ENCODE data around the gene TRIM49C. TPM values are rescaled to one million over a fixed set of nuclear protein-coding genes. Genes with fewer than 3 reads are reported as not detected.
"Not testable (repeated sequence)": the region's sequence is repeated elsewhere in the genome, so short reads cannot be mapped to it uniquely, and the experiment has no call there.

TRIM49C gene
- not detected in 2 replicates for total RNA-seq
- polyA plus RNA-seq = not detected in 2 replicates
- polyA plus RNA-seq (2012) = not detected in 2 replicates
- polyA minus RNA-seq (ENCODE audit: low replicate concordance) = not detected in 2 replicates

GRCh38 chr11:90030806-90031205 is at the start of gene TRIM49C:
Gene TRIM49C (plus strand): TSS chr11:90031106. CDS start chr11:90035212, 4,106 bp downstream.
- H3K4me3 ChIP-seq (replicated peaks in 1 of 4; ENCODE audit: control extremely low read depth in 1 of 4, insufficient read depth in 1 of 4, low read depth in 3 of 4, low read length in 4 of 4); H3K36me3 ChIP-seq (ENCODE audit: control insufficient read depth, insufficient read depth, low read length); H3K4me2 ChIP-seq (ENCODE audit: extremely low read depth, insufficient read depth, low read length); H3K27me3 ChIP-seq (ENCODE audit: control insufficient read depth, insufficient read depth, low read length); H3K9ac ChIP-seq (ENCODE audit: insufficient read depth, low read length); H3K79me2 ChIP-seq (ENCODE audit: control insufficient read depth, insufficient read depth, low read length); H3K4me1 ChIP-seq (ENCODE audit: control insufficient read depth, extremely low read depth, insufficient read depth, low read length); DNase-seq (ENCODE audit: low read depth in 2 of 2); H2AFZ ChIP-seq (ENCODE audit: low read length); H3K9me3 ChIP-seq (ENCODE audit: control insufficient read depth, insufficient read depth, low read depth, low read length); H3K27ac ChIP-seq (ENCODE audit: insufficient read depth, low read length); H4K20me1 ChIP-seq (ENCODE audit: control insufficient read depth, extremely low read depth, insufficient read depth, low read length): not testable (repeated sequence)

- H2AFZ ChIP-seq (ENCODE audit: low read length); H3K4me3 ChIP-seq (replicated peaks in 1 of 4; ENCODE audit: control extremely low read depth in 1 of 4, insufficient read depth in 1 of 4, low read depth in 3 of 4, low read length in 4 of 4); H3K27me3 ChIP-seq (ENCODE audit: control insufficient read depth, insufficient read depth, low read length); DNase-seq (ENCODE audit: low read depth in 2 of 2); H3K9ac ChIP-seq (ENCODE audit: insufficient read depth, low read length); H3K4me2 ChIP-seq (ENCODE audit: extremely low read depth, insufficient read depth, low read length); H3K79me2 ChIP-seq (ENCODE audit: control insufficient read depth, insufficient read depth, low read length); H3K9me3 ChIP-seq (ENCODE audit: control insufficient read depth, insufficient read depth, low read depth, low read length); H3K27ac ChIP-seq (ENCODE audit: insufficient read depth, low read length); H3K4me1 ChIP-seq (ENCODE audit: control insufficient read depth, extremely low read depth, insufficient read depth, low read length); H4K20me1 ChIP-seq (ENCODE audit: control insufficient read depth, extremely low read depth, insufficient read depth, low read length); H3K36me3 ChIP-seq (ENCODE audit: control insufficient read depth, insufficient read depth, low read length): not testable (repeated sequence)
Measured at GRCh38 chr11:90024184-90024583, 6.7 kb upstream of the TRIM49C start.

- not testable (repeated sequence) for H3K79me2 ChIP-seq (ENCODE audit: control insufficient read depth, insufficient read depth, low read length); H2AFZ ChIP-seq (ENCODE audit: low read length); H3K4me3 ChIP-seq (replicated peaks in 1 of 4; ENCODE audit: control extremely low read depth in 1 of 4, insufficient read depth in 1 of 4, low read depth in 3 of 4, low read length in 4 of 4); H3K4me2 ChIP-seq (ENCODE audit: extremely low read depth, insufficient read depth, low read length); H4K20me1 ChIP-seq (ENCODE audit: control insufficient read depth, extremely low read depth, insufficient read depth, low read length); H3K27ac ChIP-seq (ENCODE audit: insufficient read depth, low read length); H3K36me3 ChIP-seq (ENCODE audit: control insufficient read depth, insufficient read depth, low read length); H3K27me3 ChIP-seq (ENCODE audit: control insufficient read depth, insufficient read depth, low read length); H3K9me3 ChIP-seq (ENCODE audit: control insufficient read depth, insufficient read depth, low read depth, low read length); H3K4me1 ChIP-seq (ENCODE audit: control insufficient read depth, extremely low read depth, insufficient read depth, low read length); H3K9ac ChIP-seq (ENCODE audit: insufficient read depth, low read length); DNase-seq (ENCODE audit: low read depth in 2 of 2)
Measured at GRCh38 chr11:90051591-90052209, 20.8 kb downstream of the TRIM49C start.

GRCh38 chr11:90052311-90052710 is 21.4 kb downstream of the TRIM49C start:
- not testable (repeated sequence) for H3K9me3 ChIP-seq (ENCODE audit: control insufficient read depth, insufficient read depth, low read depth, low read length); H3K9ac ChIP-seq (ENCODE audit: insufficient read depth, low read length); H2AFZ ChIP-seq (ENCODE audit: low read length); H3K4me1 ChIP-seq (ENCODE audit: control insufficient read depth, extremely low read depth, insufficient read depth, low read length); H3K27ac ChIP-seq (ENCODE audit: insufficient read depth, low read length); H3K4me3 ChIP-seq (replicated peaks in 1 of 4; ENCODE audit: control extremely low read depth in 1 of 4, insufficient read depth in 1 of 4, low read depth in 3 of 4, low read length in 4 of 4); H3K36me3 ChIP-seq (ENCODE audit: control insufficient read depth, insufficient read depth, low read length); H3K79me2 ChIP-seq (ENCODE audit: control insufficient read depth, insufficient read depth, low read length); H3K4me2 ChIP-seq (ENCODE audit: extremely low read depth, insufficient read depth, low read length); DNase-seq (ENCODE audit: low read depth in 2 of 2); H3K27me3 ChIP-seq (ENCODE audit: control insufficient read depth, insufficient read depth, low read length); H4K20me1 ChIP-seq (ENCODE audit: control insufficient read depth, extremely low read depth, insufficient read depth, low read length)

- H3K27ac ChIP-seq (ENCODE audit: insufficient read depth, low read length); H3K9me3 ChIP-seq (ENCODE audit: control insufficient read depth, insufficient read depth, low read depth, low read length); H3K4me2 ChIP-seq (ENCODE audit: extremely low read depth, insufficient read depth, low read length); H3K27me3 ChIP-seq (ENCODE audit: control insufficient read depth, insufficient read depth, low read length); H3K36me3 ChIP-seq (ENCODE audit: control insufficient read depth, insufficient read depth, low read length); H4K20me1 ChIP-seq (ENCODE audit: control insufficient read depth, extremely low read depth, insufficient read depth, low read length); H3K9ac ChIP-seq (ENCODE audit: insufficient read depth, low read length); H2AFZ ChIP-seq (ENCODE audit: low read length); H3K4me3 ChIP-seq (replicated peaks in 1 of 4; ENCODE audit: control extremely low read depth in 1 of 4, insufficient read depth in 1 of 4, low read depth in 3 of 4, low read length in 4 of 4); DNase-seq (ENCODE audit: low read depth in 2 of 2); H3K4me1 ChIP-seq (ENCODE audit: control insufficient read depth, extremely low read depth, insufficient read depth, low read length); H3K79me2 ChIP-seq (ENCODE audit: control insufficient read depth, insufficient read depth, low read length): not testable (repeated sequence)
Measured at GRCh38 chr11:90053545-90053944, 22.6 kb downstream of the TRIM49C start.

- not testable (repeated sequence) for H3K9ac ChIP-seq (ENCODE audit: insufficient read depth, low read length); DNase-seq (ENCODE audit: low read depth in 2 of 2); H3K79me2 ChIP-seq (ENCODE audit: control insufficient read depth, insufficient read depth, low read length); H3K4me3 ChIP-seq (replicated peaks in 1 of 4; ENCODE audit: control extremely low read depth in 1 of 4, insufficient read depth in 1 of 4, low read depth in 3 of 4, low read length in 4 of 4); H3K4me1 ChIP-seq (ENCODE audit: control insufficient read depth, extremely low read depth, insufficient read depth, low read length); H3K4me2 ChIP-seq (ENCODE audit: extremely low read depth, insufficient read depth, low read length); H3K36me3 ChIP-seq (ENCODE audit: control insufficient read depth, insufficient read depth, low read length); H3K9me3 ChIP-seq (ENCODE audit: control insufficient read depth, insufficient read depth, low read depth, low read length); H3K27ac ChIP-seq (ENCODE audit: insufficient read depth, low read length); H3K27me3 ChIP-seq (ENCODE audit: control insufficient read depth, insufficient read depth, low read length); H4K20me1 ChIP-seq (ENCODE audit: control insufficient read depth, extremely low read depth, insufficient read depth, low read length); H2AFZ ChIP-seq (ENCODE audit: low read length)
Measured at GRCh38 chr11:90085650-90086049, 54.7 kb downstream of the TRIM49C start, which contains the start of gene UBTFL1. Gene UBTFL1 (plus strand): TSS chr11:90085950. CDS start chr11:90085950, 0 bp downstream.

GRCh38 chr11:90088731-90089130 is 57.8 kb downstream of the TRIM49C start:
- H3K4me2 ChIP-seq (ENCODE audit: extremely low read depth, insufficient read depth, low read length); DNase-seq (ENCODE audit: low read depth in 2 of 2); H3K4me1 ChIP-seq (ENCODE audit: control insufficient read depth, extremely low read depth, insufficient read depth, low read length); H3K27ac ChIP-seq (ENCODE audit: insufficient read depth, low read length); H4K20me1 ChIP-seq (ENCODE audit: control insufficient read depth, extremely low read depth, insufficient read depth, low read length); H3K27me3 ChIP-seq (ENCODE audit: control insufficient read depth, insufficient read depth, low read length); H3K36me3 ChIP-seq (ENCODE audit: control insufficient read depth, insufficient read depth, low read length); H3K4me3 ChIP-seq (replicated peaks in 1 of 4; ENCODE audit: control extremely low read depth in 1 of 4, insufficient read depth in 1 of 4, low read depth in 3 of 4, low read length in 4 of 4); H3K9ac ChIP-seq (ENCODE audit: insufficient read depth, low read length); H2AFZ ChIP-seq (ENCODE audit: low read length); H3K9me3 ChIP-seq (ENCODE audit: control insufficient read depth, insufficient read depth, low read depth, low read length); H3K79me2 ChIP-seq (ENCODE audit: control insufficient read depth, insufficient read depth, low read length): not testable (repeated sequence)
